GM21723 (cell line): Measurements from ENCODE around the gene NTHL1.

Experiments used
- ATAC-seq: cut with Tn5 transposase; IDR thresholded peaks from one replicate; pipeline ENCODE4 v1.9.1; 2021; ENCODE audit warnings: mild to moderate bottlenecking, moderate library complexity; ENCODE audit not compliant: unreplicated experiment

NTHL1 gene

GRCh38 chr16:2031081-2031577 is 16.5 kb downstream of the NTHL1 start:
- ATAC-seq = no peak

GRCh38 chr16:2030036-2030435 is 17.6 kb downstream of the NTHL1 start:
- ATAC-seq = no peak

GRCh38 chr16:2029350-2029749 is 18.3 kb downstream of the NTHL1 start:
- no peak for ATAC-seq

GRCh38 chr16:2028620-2029220 is 18.9 kb downstream of the NTHL1 start:
- no peak for ATAC-seq

GRCh38 chr16:2028146-2028545 is 19.5 kb downstream of the NTHL1 start:
- ATAC-seq = no peak

GRCh38 chr16:2027024-2028010 is 20.3 kb downstream of the NTHL1 start:
- ATAC-seq = no peak

GRCh38 chr16:2026461-2027023 is 21.1 kb downstream of the NTHL1 start, which contains the start of gene NHERF2:
Gene NHERF2, plus strand, starts transcription at chr16:2026902. Its CDS starts 104 bp downstream, at chr16:2027006.
- ATAC-seq = no peak

- ATAC-seq = no peak
These were observed 21.7 kb downstream of the NTHL1 start for GRCh38 chr16:2025878-2026460.

- ATAC-seq = no peak
These were observed 22.4 kb downstream of the NTHL1 start for GRCh38 chr16:2025251-2025650.

GRCh38 chr16:2024032-2024420 is 23.6 kb downstream of the NTHL1 start:
- no peak for ATAC-seq

GRCh38 chr16:2023092-2024031 is 24.3 kb downstream of the NTHL1 start:
- peak; percentile 75 for ATAC-seq

- ATAC-seq = peak; percentile 18
These were observed 24.9 kb downstream of the NTHL1 start for GRCh38 chr16:2022723-2023091.

GRCh38 chr16:2019921-2020831 is 27.5 kb downstream of the NTHL1 start:
- no peak for ATAC-seq

GRCh38 chr16:2019518-2019920 is 28.1 kb downstream of the NTHL1 start, which contains the start of gene NPW:
Gene NPW, plus strand, starts transcription at chr16:2019785.
- ATAC-seq = no peak

GRCh38 chr16:2016407-2016922 is 31.2 kb downstream of the NTHL1 start:
- ATAC-seq = no peak

- ATAC-seq = no peak
These were observed 31.8 kb downstream of the NTHL1 start for GRCh38 chr16:2015947-2016208.

GRCh38 chr16:2015117-2015946 is 32.3 kb downstream of the NTHL1 start:
- no peak for ATAC-seq

GRCh38 chr16:2013527-2013926 is 34.1 kb downstream of the NTHL1 start:
- no peak for ATAC-seq
